HG03066 (cell line): ENCODE measurements around the gene EYS.

Source experiments
- ATAC-seq: cut with Tn5 transposase; IDR thresholded peaks from one replicate; pipeline ENCODE4 v1.9.1; 2021; ENCODE audit warnings: low read depth; ENCODE audit not compliant: unreplicated experiment

The EYS gene

DNA sequence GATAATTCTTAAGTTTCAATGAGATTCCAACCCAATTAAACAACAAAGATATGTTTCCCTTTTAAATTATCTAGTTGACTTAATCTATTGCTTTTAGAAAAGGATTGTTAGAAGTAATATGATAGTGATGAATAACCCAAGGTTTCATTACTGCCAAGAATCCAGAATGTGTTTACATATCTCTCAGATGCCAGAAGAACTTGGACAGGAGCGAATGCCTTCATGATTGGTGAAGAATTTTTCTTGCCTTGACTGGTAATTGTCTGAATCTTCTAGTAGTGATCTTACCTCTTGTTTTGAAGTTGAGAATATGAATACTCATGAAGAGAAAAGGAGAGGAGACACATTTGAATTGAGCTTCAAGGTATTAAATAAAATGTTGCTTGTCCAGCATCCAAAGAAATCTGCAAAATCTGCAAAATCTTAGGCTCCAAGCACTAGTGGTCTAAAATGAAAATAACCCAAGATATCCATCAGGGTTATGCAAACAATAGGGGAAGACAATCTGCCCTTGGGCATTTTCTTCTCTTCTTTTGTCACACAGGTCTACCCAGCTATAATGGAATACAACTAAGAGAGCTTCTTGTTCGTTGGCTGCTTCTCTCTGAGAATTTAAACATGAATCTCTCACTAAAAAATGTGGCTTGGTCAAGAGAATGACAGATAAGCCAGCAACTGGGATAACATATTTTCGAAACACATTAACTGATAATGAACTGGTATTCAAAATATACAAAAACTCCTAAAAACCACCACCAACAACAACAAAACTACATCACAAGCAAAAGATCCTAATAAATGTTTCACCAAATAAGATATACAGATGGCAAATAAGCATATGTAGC, 928.9 kb downstream of the EYS start:
- ATAC-seq = no peak

DNA sequence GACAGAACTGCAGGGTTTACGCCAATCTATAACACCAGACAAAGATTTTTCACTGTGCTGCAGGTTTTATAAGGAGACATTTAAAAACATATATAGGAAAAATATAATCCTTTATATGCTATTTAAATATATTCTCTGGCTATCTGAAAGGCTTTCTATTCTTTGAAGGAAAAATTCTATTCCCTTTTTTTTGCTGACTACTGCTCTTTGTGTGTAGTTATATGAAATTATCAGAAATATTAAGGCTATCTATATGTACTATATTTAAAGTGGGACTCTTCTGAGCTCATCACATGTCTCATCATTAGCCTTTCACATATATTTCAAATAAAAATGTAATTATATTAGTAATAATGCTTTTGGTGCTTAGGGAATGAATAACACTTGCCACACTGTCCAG, 930.7 kb downstream of the EYS start:
- ATAC-seq = no peak

GRCh38 chr6:64774881-64775280, 932.1 kb downstream of the EYS start:
- ATAC-seq = no peak

DNA sequence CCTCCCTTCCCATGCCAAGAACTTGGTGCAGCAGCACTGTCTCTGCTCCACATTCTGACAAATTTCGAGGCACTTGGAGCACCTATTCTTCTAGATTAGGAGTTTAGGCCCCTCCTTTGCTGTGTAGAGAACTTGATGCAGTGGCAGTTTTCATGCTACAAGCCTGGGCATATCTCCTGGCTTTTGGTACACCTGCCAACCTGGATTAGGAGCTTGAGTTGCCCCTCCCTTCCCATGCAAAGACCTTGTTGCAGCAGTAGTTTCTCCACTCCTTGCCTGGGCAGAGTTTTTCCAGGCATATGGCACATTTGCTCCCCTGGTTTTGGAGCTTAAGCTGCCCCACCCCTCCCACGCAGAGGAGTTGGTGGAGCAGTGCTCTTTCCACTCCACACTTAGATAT, 956.1 kb downstream of the EYS start:
- no peak for ATAC-seq

- no peak for ATAC-seq
Measured at GRCh38 chr6:64737418-64737817, 969.6 kb downstream of the EYS start.

DNA sequence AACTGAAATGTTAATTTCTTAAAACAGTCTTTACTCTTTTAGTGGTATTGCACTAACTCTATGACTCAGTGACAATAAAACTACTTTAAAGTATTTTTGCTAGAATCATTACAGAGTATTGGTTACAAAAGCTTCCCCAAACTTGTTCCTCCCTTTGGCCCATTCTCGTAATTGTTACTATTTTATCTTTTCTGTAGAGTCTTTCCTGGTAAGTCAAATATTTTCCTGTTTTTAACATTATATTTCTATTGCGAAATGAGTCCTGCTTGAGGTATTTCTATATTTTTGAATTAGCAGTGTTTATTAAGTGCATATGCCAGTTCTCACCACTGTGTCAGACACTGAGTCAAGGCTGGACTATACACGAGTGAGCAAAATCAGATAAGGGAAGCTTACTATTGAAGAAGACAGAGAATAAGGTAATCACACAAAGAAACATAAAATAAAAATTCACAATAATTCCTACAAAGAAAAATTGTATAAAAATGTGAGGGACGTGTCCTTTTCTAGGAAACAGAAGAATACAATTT, 970.5 kb downstream of the EYS start:
- no peak for ATAC-seq

- ATAC-seq = no peak
Measured at GRCh38 chr6:64733433-64733832, 973.6 kb downstream of the EYS start.

GRCh38 chr6:64732888-64733287, 974.1 kb downstream of the EYS start:
- ATAC-seq = no peak

- ATAC-seq = no peak
Measured at GRCh38 chr6:64729522-64729921, 977.5 kb downstream of the EYS start.

GRCh38 chr6:64727075-64727474, 980.0 kb downstream of the EYS start:
- ATAC-seq = no peak

DNA sequence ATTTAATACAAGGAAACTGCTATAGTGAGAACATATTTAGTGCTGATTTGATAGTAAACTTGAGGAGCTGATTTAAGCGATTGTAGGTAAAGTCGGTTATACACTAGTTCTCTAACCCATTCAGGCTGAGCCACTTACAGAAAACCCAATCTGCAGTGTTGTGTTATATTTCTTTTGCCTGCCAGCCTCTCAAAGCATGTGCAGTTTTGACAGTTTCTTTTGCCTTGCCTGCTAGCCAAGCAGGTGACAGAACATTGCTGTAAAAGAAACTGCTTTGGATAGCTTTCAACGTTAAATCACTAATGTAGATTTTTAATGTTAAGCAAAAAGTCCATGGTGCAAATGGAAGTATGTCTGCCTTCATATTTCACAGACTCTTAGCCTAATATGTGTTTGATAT, 982.9 kb downstream of the EYS start:
- no peak for ATAC-seq

DNA sequence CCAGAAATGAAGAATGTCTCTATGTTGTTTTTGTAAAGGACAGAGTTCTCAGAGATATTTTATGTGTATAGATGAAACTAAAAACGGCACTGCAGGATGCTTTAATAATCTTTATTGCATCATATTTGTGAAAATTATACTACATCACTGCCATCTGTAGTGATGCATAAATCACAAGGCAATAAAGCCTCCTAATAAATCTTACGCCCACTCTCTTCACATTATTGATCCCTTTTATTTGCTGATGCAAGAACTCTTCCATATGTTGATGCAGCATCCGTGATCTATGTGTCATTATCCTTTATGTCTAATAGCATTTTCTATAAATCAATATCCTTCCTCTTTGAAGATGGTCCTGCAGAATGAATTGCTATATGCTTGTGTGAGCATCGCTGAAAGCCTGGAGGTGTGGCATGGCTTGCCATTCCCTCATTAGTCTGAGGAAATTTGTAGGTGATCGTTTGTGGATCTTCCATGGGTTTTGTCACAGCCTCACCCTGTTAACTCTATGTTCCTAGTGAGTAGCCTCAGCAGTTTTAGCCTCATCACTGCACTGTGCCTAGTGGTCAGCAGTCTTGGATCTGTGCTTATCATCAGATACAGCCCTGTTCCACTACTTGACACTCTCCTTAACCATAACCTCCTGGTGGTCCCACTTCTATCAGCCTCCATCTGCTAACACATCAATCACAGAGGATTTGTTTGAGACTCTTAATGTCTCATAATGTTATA, 983.5 kb downstream of the EYS start:
- ATAC-seq = no peak

GRCh38 chr6:64721865-64722264, 985.2 kb downstream of the EYS start:
- ATAC-seq = no peak

DNA sequence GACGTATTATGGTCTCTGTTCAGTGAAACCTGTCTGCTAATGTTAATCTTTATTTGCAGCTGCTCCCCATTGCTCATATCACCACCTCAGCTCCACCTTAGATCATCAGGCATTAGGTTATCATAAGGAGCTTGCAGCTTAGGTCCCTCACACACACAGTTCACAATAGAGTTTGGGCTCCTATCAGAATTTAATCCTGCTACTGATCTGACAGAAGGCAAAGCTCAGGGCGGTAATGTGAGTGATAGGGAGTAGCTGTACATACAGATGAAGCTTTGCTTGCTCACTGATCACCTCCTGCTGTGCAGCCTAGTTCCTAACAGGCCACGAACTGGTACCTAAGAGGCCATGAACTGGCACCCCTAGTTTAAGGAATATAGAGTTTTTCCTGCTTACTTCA, 989.7 kb downstream of the EYS start:
- ATAC-seq = no peak

DNA sequence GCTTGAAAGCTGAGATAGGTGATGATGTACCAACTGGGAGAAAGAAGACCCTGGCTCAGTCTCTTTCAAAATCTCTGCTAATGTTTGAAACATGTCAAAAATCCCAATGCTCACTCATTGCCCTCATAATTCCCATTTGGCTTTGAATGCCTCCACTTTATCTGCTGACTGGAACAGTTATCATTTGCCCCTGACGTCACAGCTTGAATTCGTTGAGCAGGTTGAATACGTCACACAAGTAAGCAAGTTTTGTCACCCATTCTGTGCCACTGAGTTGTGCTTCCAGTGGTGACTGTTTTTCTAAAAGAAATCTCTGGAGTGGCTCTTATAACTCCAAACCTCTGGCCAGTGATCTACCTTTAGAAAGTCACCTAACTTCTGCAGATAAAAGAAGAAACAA, 991.4 kb downstream of the EYS start:
- no peak for ATAC-seq

DNA sequence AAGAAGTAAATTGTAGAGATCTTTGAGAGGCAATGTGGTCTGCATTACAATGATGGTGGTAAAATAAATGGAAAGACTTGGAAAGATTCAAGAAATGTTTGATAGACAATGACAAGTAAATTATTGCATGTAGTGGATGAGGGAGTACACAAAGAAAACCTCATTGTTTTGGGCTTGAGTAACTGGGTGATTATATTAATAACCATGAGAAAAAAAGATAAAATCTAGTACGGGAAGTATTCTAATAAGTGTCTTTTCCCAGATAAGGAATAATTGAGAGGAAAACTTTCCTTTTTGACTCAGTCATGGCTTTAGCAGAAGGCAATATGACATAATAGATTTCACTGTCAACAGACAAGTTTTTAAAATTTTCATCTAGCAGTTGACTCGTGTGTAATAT, 993.0 kb downstream of the EYS start:
- no peak for ATAC-seq

GRCh38 chr6:64713175-64713574, 993.9 kb downstream of the EYS start:
- no peak for ATAC-seq

DNA sequence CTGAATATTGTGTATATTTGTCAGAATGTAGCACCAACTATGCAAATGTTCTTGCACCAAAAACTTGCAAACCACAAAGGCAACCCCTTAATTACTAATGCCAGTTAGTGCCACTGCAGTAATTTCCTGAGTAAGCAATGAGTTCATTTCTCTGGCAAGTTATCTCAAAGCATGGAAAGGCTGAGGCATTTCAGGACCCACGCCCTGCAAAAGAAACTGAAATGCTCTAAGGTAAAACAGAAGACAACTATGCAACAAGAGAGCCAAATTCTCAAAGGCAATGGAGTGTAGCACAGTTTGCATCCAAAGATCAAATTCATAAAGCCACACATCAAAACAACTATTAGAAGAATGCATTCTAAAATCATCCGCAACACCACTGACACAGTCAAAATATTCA, 994.4 kb downstream of the EYS start:
- no peak for ATAC-seq

DNA sequence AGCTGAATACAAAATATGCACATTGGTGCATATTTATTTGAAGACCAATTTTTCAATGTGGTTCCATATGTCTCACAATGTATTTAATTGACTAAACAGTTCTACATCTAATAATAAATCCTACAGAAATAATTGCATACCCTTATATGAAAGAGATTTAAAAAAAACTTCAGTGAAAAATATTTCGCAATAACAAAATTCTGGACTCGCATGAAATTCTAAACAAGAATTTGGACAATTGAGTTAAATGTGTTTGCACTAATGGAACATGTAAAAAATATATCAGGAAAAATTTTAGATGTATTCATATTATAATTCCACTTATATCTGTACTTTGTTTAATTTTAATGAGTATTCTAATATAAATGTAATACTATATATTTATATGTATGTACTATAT, 1003.1 kb downstream of the EYS start:
- ATAC-seq = no peak

GRCh38 chr6:64696053-64696452, 1011.0 kb downstream of the EYS start:
- ATAC-seq = no peak

GRCh38 chr6:64694356-64694755, 1012.7 kb downstream of the EYS start:
- ATAC-seq = no peak

DNA sequence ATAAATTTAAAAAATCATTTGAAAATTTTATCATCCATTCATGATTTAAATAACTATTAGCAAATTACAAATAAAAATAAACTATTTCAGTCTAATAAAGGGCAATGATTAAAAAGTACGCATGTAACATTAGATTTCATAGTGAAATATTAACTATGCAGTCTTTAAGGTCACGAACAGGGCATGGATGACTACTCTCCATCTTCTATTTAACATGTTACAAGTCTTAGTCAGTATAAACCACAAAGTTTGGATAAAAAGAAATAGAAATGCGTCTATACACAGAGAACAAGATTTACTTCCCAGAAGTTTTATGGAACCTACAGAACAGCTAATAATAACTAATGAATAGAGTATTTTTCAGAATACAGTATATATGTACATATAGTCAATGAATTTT, 1016.0 kb downstream of the EYS start:
- ATAC-seq = no peak
